Hepatocyte (in vitro differentiated cells): ENCODE results near the gene CDH4.

Source experiments
- EZH2 ChIP-seq: fragments of 200-600 bp; sonication (generic); IDR thresholded peaks from 2 replicates; pipeline ENCODE4 v1.6.1; 2016; ENCODE audit warnings: antibody characterized with exemption, mild to moderate bottlenecking, borderline replicate concordance
- TF ChIP-seq, protein P1 (sequence below): fragments of 200-600 bp; sonication (generic); IDR thresholded peaks from 2 replicates; pipeline ENCODE4 v1.5.1; 2016; ENCODE audit warnings: antibody characterized with exemption, mild to moderate bottlenecking; ENCODE audit not compliant: poor library complexity

DNA sequence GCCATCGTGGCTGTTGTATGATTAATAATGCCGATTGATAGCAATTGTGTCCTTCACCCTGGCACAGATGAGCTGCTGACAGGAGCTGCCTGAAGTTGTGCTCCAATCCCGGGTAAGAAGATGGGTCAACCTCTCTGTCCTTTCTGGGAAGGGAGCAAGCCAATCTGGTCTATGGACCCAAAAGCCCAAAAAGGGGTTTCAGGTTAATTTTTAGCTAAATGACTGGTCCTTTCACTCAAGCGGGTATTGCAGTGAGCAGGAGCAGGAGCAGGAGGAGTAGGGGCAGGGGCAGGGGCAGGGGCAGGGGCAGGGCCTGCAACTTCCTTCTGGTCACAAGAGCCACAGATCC, 648.9 kb downstream of the CDH4 start:
- TF ChIP-seq EZH2, result no peak
- TF ChIP-seq, protein P1, sequence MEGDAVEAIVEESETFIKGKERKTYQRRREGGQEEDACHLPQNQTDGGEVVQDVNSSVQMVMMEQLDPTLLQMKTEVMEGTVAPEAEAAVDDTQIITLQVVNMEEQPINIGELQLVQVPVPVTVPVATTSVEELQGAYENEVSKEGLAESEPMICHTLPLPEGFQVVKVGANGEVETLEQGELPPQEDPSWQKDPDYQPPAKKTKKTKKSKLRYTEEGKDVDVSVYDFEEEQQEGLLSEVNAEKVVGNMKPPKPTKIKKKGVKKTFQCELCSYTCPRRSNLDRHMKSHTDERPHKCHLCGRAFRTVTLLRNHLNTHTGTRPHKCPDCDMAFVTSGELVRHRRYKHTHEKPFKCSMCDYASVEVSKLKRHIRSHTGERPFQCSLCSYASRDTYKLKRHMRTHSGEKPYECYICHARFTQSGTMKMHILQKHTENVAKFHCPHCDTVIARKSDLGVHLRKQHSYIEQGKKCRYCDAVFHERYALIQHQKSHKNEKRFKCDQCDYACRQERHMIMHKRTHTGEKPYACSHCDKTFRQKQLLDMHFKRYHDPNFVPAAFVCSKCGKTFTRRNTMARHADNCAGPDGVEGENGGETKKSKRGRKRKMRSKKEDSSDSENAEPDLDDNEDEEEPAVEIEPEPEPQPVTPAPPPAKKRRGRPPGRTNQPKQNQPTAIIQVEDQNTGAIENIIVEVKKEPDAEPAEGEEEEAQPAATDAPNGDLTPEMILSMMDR, result no peak
